ENCODE measurements around the gene SIGLEC6.

The SIGLEC6 gene

GRCh38 chr19:51529301-51529700, 2.2 kb downstream of the SIGLEC6 start:
- H3K4me3 ChIP-seq (replicated peaks in 1 of 2; ENCODE audit: low read depth in 2 of 2, low read length in 2 of 2) = no peak overlapping the region
- no peak for TF ChIP-seq CTCF (IDR thresholded peaks at IDR 0.05; ENCODE audit: low read depth, low read length)
- DNase-seq (ENCODE audit: low read depth in 2 of 2) = no peak

DNA sequence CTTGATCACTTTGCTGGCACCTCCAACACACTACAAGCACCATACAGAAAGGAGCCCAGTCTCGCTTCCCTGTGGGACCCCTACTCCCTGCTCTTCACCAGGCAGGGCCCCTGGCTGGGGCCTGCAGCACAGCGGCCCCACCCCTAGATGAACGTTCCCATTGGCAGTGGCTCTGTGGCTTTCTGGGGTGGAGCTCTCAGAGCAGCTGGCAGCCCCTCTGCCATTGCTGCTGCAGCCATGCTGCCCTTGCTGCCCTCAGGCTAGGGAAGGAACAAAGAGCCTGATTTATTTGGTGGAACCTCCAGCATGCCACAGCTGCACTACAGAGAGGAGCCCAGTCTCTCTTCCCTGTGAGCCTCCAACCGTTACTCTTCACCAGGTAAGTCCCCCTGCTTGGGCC, 5.8 kb downstream of the SIGLEC6 start:
- no peak for DNase-seq (ENCODE audit: low read depth in 2 of 2)
- no peak for TF ChIP-seq CTCF (IDR thresholded peaks at IDR 0.05; ENCODE audit: low read depth, low read length)
- H3K4me3 ChIP-seq (replicated peaks in 1 of 2; ENCODE audit: low read depth in 2 of 2, low read length in 2 of 2) = no peak overlapping the region

DNA sequence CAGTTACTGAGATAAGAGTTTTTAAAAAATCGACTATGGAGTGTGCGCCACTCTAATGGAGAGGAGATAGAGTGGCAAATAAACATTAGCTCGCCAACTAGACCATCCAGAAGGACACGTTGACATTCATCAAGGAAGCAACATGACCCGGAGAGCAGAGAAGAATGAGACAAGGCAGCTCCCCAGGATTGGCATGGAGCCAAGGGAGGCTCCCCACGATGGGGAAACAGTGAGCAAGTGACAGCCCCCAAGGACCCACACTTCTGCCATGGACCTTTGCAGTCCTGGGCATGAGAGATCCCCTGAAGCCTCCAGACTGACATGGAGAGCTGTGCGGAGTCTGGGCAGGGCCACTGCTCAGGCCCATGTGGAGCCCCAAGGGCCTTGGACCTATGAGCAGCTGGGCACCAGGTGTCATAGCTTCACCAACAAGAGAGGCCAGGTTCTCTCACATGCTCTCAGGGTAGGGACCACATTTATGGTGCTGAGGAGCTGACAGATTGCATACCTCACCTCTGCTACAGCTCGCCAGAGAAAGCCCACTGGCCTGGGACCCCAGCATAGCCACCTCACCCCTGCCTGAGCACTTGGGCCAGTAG, 6.7 kb downstream of the SIGLEC6 start:
- DNase-seq (ENCODE audit: low read depth in 2 of 2) = no peak
- H3K4me3 ChIP-seq (replicated peaks in 1 of 2; ENCODE audit: low read depth in 2 of 2, low read length in 2 of 2) = no peak overlapping the region
- TF ChIP-seq CTCF (IDR thresholded peaks at IDR 0.05; ENCODE audit: low read depth, low read length) = no peak

DNA sequence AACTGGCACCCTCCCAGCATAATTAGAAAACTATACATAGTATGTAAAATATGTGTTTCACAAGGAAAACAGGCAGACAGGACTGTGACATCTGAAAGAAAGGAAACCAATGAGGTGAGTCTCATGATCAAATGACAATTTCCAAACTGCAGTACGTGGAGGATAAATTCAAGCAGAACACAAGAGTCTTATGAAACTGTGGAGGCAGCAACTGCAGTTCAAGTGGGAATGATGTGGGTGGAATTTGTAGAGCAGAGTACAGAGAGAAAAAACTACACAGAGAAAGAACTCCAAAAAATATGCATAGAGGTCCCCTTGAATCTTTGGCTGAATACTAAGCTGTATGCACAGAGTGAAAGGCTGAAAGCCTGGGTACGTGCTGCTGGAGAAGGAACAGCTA, 9.7 kb downstream of the SIGLEC6 start:
- TF ChIP-seq CTCF (IDR thresholded peaks at IDR 0.05; ENCODE audit: low read depth, low read length) = no peak
- no peak overlapping the region for H3K4me3 ChIP-seq (replicated peaks in 1 of 2; ENCODE audit: low read depth in 2 of 2, low read length in 2 of 2)
- DNase-seq (ENCODE audit: low read depth in 2 of 2) = no peak

DNA sequence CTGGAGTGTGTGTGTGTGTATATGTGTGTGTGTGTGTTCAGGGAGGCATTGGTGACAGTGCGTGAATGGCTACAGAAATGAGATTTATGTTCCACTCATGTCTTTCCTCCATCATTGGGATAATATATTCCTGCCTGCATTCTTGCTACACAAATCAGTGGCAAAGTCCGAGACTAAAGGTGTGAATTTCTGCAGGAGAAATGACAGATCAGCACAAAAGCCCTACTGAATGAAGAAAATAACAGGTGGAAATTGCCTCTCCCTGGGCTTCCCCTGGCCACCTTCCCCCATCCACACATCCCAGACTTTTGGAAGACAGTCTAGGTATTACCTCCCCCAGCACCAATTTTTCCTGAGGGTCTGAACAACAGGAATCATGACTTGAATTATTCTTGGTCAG, 10.1 kb downstream of the SIGLEC6 start:
- H3K4me3 ChIP-seq (replicated peaks in 1 of 2; ENCODE audit: low read depth in 2 of 2, low read length in 2 of 2) = no peak overlapping the region
- TF ChIP-seq CTCF (IDR thresholded peaks at IDR 0.05; ENCODE audit: low read depth, low read length) = no peak
- no peak for DNase-seq (ENCODE audit: low read depth in 2 of 2)

- TF ChIP-seq CTCF (IDR thresholded peaks at IDR 0.05; ENCODE audit: low read depth, low read length) = no peak
- no peak for DNase-seq (ENCODE audit: low read depth in 2 of 2)
- H3K4me3 ChIP-seq (replicated peaks in 1 of 2; ENCODE audit: low read depth in 2 of 2, low read length in 2 of 2) = no peak overlapping the region
Observed at GRCh38 chr19:51520728-51521127, 10.7 kb downstream of the SIGLEC6 start.

GRCh38 chr19:51514866-51515481, 16.5 kb downstream of the SIGLEC6 start:
- DNase-seq (ENCODE audit: low read depth in 2 of 2) = peak; percentile 67 to 71
- no peak overlapping the region for H3K4me3 ChIP-seq (replicated peaks in 1 of 2; ENCODE audit: low read depth in 2 of 2, low read length in 2 of 2)
- TF ChIP-seq CTCF (IDR thresholded peaks at IDR 0.05; ENCODE audit: low read depth, low read length) = peak; percentile 72

All from cardiac fibroblast (primary cell).